HAP-1 (cell line): ENCODE measurements around the gene CHAC1.
"Not testable (repeated sequence)": the region's sequence is repeated elsewhere in the genome, so short reads cannot be mapped to it uniquely, and the experiment has no call there.

Experiments used
- DNase-seq, 2 experiments: peaks; one replicate each; pipeline ENCODE4 v3.0.0-alpha.2; 2016 to 2020; ENCODE audit warnings: low spot score in 2 of 2
- H3K27me3 ChIP-seq: fragments of 250-450 bp; sonication (Bioruptor Pico); 2 replicates; pipeline ENCODE4 v1.5.1; 2020; ENCODE audit warnings: low read depth, mild to moderate bottlenecking, moderate library complexity
- H3K36me3 ChIP-seq: fragments of 250-450 bp; sonication (Bioruptor Pico); replicated peaks from 2 replicates; pipeline ENCODE4 v1.5.1; 2020; ENCODE audit warnings: mild to moderate bottlenecking
- H3K4me1 ChIP-seq: fragments of 250-450 bp; sonication (Bioruptor Pico); 2 replicates; pipeline ENCODE4 v1.5.1; 2020; ENCODE audit warnings: mild to moderate bottlenecking
- H3K4me3 ChIP-seq: fragments of 250-450 bp; sonication (Bioruptor Pico); 2 replicates; pipeline ENCODE4 v1.5.1; 2020; ENCODE audit warnings: mild to moderate bottlenecking, moderate library complexity
- H3K9me3 ChIP-seq: fragments of 250-450 bp; sonication (Bioruptor Pico); 2 replicates; pipeline ENCODE4 v1.5.1; 2020; ENCODE audit warnings: mild to moderate bottlenecking, moderate library complexity
- in situ Hi-C: fragments of 300-500 bp; cut with MboI; formaldehyde crosslinking; loops from 3 replicates; pipeline ENCODE4 v1.14.3; 2020; ENCODE audit warnings: low sequenced_read_pairs, inconsistent platforms, mixed read lengths

CHAC1 gene

GRCh38 chr15:40960151-40960885, 7.0 kb downstream of the CHAC1 start:
- Histone ChIP-seq H3K4me1 (no peaks in the 10 kb centered on the region), H3K4me3 (no peak overlapping the region), H3K36me3 (peaks cover 11% of the 10 kb centered on the region), H3K27me3 (no peaks in the 10 kb centered on the region), H3K9me3 (no peaks in the 10 kb centered on the region)
- in situ Hi-C loops = no loop called here
- no peak for DNase-seq

GRCh38 chr15:40960925-40961324, 7.7 kb downstream of the CHAC1 start:
- in situ Hi-C loops = no loop called here
- peaks cover 4% of the 10 kb centered on the region; the same call in 1 of the 2 replicates for H3K36me3 ChIP-seq
- no peaks in the 10 kb centered on the region for H3K27me3 ChIP-seq
- H3K4me1 ChIP-seq = no peaks in the 10 kb centered on the region
- no peak overlapping the region for H3K4me3 ChIP-seq
- H3K9me3 ChIP-seq = no peaks in the 10 kb centered on the region
- DNase-seq = no peak

- in situ Hi-C loops, H3K4me3 ChIP-seq, H3K27me3 ChIP-seq, H3K4me1 ChIP-seq, DNase-seq, H3K36me3 ChIP-seq, H3K9me3 ChIP-seq: not testable (repeated sequence)
Observed at GRCh38 chr15:40961740-40962139, 8.5 kb downstream of the CHAC1 start.

GRCh38 chr15:40962317-40962716, 9.0 kb downstream of the CHAC1 start:
- H3K9me3 ChIP-seq, H3K4me1 ChIP-seq, DNase-seq, in situ Hi-C loops, H3K27me3 ChIP-seq, H3K36me3 ChIP-seq, H3K4me3 ChIP-seq: not testable (repeated sequence)

GRCh38 chr15:40963201-40963600, 9.9 kb downstream of the CHAC1 start:
- Histone ChIP-seq H3K36me3 (no peaks in the 10 kb centered on the region), H3K27me3 (no peaks in the 10 kb centered on the region), H3K4me3 (no peak overlapping the region), H3K9me3 (no peaks in the 10 kb centered on the region), H3K4me1 (peaks cover 4% of the 10 kb centered on the region)
- DNase-seq = no peak
- in situ Hi-C loops = no loop called here

- no peak for DNase-seq
- H3K4me3 ChIP-seq = no peak overlapping the region
- in situ Hi-C loops = no loop called here
Observed at GRCh38 chr15:40964006-40964405, 10.7 kb downstream of the CHAC1 start.

GRCh38 chr15:40964634-40965033, 11.4 kb downstream of the CHAC1 start:
- no peak for DNase-seq
- no peaks in the 10 kb centered on the region for H3K27me3 ChIP-seq
- H3K9me3 ChIP-seq = no peaks in the 10 kb centered on the region
- in situ Hi-C loops = no loop called here
- no peak overlapping the region for H3K4me3 ChIP-seq
- peaks cover 4% of the 10 kb centered on the region for H3K4me1 ChIP-seq
- H3K36me3 ChIP-seq = no peaks in the 10 kb centered on the region

More at GRCh38 chr15:40964006-40964405, 10.7 kb downstream of the CHAC1 start:
- Histone ChIP-seq H3K27me3 (no peaks in the 10 kb centered on the region), H3K4me1 (peaks cover 4% of the 10 kb centered on the region), H3K36me3 (no peaks in the 10 kb centered on the region), H3K9me3 (no peaks in the 10 kb centered on the region)

GRCh38 chr15:40968290-40969085, 15.2 kb downstream of the CHAC1 start:
- Histone ChIP-seq H3K36me3 (no peaks in the 10 kb centered on the region; the same call in 1 of the 2 replicates), H3K4me1 (peaks cover 8% of the 10 kb centered on the region), H3K4me3 (no peak overlapping the region), H3K27me3 (no peaks in the 10 kb centered on the region), H3K9me3 (no peaks in the 10 kb centered on the region)
- DNase-seq = no peak
- in situ Hi-C loops = no loop called here

- DNase-seq = no peak
- no peaks in the 10 kb centered on the region for H3K27me3 ChIP-seq
- no peak overlapping the region for H3K4me3 ChIP-seq
- no peaks in the 10 kb centered on the region; the same call in 1 of the 2 replicates for H3K36me3 ChIP-seq
- H3K4me1 ChIP-seq = peaks cover 8% of the 10 kb centered on the region
- H3K9me3 ChIP-seq = no peaks in the 10 kb centered on the region
- in situ Hi-C loops = no loop called here
Observed at GRCh38 chr15:40969363-40969762, 16.1 kb downstream of the CHAC1 start.

- no peaks in the 10 kb centered on the region for H3K9me3 ChIP-seq
- no peak overlapping the region for H3K4me3 ChIP-seq
- in situ Hi-C loops = no loop called here
- no peaks in the 10 kb centered on the region for H3K27me3 ChIP-seq
- H3K36me3 ChIP-seq = peaks cover 36% of the 10 kb centered on the region
- no peak for DNase-seq
- peaks cover 4% of the 10 kb centered on the region for H3K4me1 ChIP-seq
Observed at GRCh38 chr15:40974879-40975278, 21.6 kb downstream of the CHAC1 start.

GRCh38 chr15:40976819-40977218, 23.5 kb downstream of the CHAC1 start:
- DNase-seq = no peak
- Histone ChIP-seq H3K4me3 (no peak overlapping the region), H3K9me3 (no peaks in the 10 kb centered on the region), H3K4me1 (peaks cover 4% of the 10 kb centered on the region), H3K36me3 (peaks cover 54% of the 10 kb centered on the region), H3K27me3 (no peaks in the 10 kb centered on the region)
- in situ Hi-C loops = no loop called here

- no peak for DNase-seq
Observed at GRCh38 chr15:40978141-40978540, 24.9 kb downstream of the CHAC1 start.

GRCh38 chr15:40978562-40978961, 25.3 kb downstream of the CHAC1 start:
- Histone ChIP-seq H3K27me3 (no peaks in the 10 kb centered on the region), H3K9me3 (no peaks in the 10 kb centered on the region), H3K4me1 (no peaks in the 10 kb centered on the region), H3K4me3 (no peak overlapping the region), H3K36me3 (peaks cover 70% of the 10 kb centered on the region)
- in situ Hi-C loops = no loop called here
- DNase-seq = no peak

More at GRCh38 chr15:40978141-40978540, 24.9 kb downstream of the CHAC1 start:
- Histone ChIP-seq H3K27me3 (no peaks in the 10 kb centered on the region), H3K4me1 (no peaks in the 10 kb centered on the region), H3K36me3 (peaks cover 66% of the 10 kb centered on the region), H3K9me3 (no peaks in the 10 kb centered on the region), H3K4me3 (no peak overlapping the region)
- in situ Hi-C loops = no loop called here

- Histone ChIP-seq H3K27me3 (no peaks in the 10 kb centered on the region), H3K9me3 (no peaks in the 10 kb centered on the region), H3K4me3 (no peak overlapping the region), H3K36me3 (peaks cover 97% of the 10 kb centered on the region), H3K4me1 (no peaks in the 10 kb centered on the region)
- no peak for DNase-seq
- in situ Hi-C loops = no loop called here
Observed at GRCh38 chr15:40981186-40981585, 27.9 kb downstream of the CHAC1 start.
